ENCODE measurements around the gene COLEC11. TPM values are rescaled to one million over a fixed set of nuclear protein-coding genes. Genes with fewer than 3 reads are reported as not detected.
A peak's percentile ranks its signal among the peaks of the same experiment; 100 is the strongest.

The COLEC11 gene
- total and polyA plus RNA-seq, 12 donors, result 16.8 to 155 (median 69.3) TPM

- TF ChIP-seq POLR2A (IDR thresholded peaks at IDR 0.05), result no peak
- TF ChIP-seq CTCF (IDR thresholded peaks at IDR 0.05), result no peak
- Histone ChIP-seq H3K4me1 (replicated peaks in 1 of 2) (no peaks in the 10 kb centered on the region), H3K36me3 (replicated peaks in 1 of 2) (no peaks in the 10 kb centered on the region), H3K9me3 (replicated peaks in 1 of 3) (no peaks in the 10 kb centered on the region), H3K27me3 (no peaks in the 10 kb centered on the region), H3K27ac (no peak overlapping the region), H3K4me3 (no peak overlapping the region)
- no peak for DNase-seq
- intact Hi-C loops (cut with DNase I), result no loop called here
- 65 to 88% (median 80%) methylated on average over 5 of the region's 5 CpGs for WGBS, 4 donors
Measured at GRCh38 chr2:3620834-3621233, 25.9 kb downstream of the COLEC11 start.

DNA sequence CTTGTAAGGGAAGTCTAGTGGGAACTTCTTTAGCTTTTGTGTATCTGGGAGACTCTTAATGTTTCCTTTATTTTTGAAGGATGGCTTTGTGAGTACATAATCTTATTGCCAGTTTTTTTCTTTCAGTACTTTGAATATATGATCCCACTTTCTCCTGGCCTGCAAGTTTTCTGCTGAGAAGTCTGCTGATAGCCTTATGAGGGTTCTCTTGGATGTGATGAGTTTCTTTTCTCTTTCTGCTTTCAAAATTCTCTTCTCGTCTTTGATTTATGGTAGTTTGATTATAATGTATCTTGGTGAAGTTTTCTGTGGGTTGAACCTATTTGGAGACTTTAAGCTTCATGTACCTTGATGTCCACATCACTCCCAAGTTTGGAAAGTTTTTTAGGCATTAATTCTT is 28.1 kb downstream of the COLEC11 start:
- Histone ChIP-seq H3K27me3 (no peaks in the 10 kb centered on the region), H3K9me3 (replicated peaks in 1 of 3) (no peaks in the 10 kb centered on the region), H3K4me3 (no peak overlapping the region), H3K36me3 (replicated peaks in 1 of 2) (no peaks in the 10 kb centered on the region), H3K4me1 (replicated peaks in 1 of 2) (no peaks in the 10 kb centered on the region), H3K27ac (no peak overlapping the region)
- intact Hi-C loops (cut with DNase I), result no loop called here
- DNase-seq, result no peak
- TF ChIP-seq POLR2A (IDR thresholded peaks at IDR 0.05) (no peak), CTCF (IDR thresholded peaks at IDR 0.05) (no peak)
- WGBS, 4 donors, result 52 to 95% (median 79%) methylated on average over 1 of the region's 1 CpG

DNA sequence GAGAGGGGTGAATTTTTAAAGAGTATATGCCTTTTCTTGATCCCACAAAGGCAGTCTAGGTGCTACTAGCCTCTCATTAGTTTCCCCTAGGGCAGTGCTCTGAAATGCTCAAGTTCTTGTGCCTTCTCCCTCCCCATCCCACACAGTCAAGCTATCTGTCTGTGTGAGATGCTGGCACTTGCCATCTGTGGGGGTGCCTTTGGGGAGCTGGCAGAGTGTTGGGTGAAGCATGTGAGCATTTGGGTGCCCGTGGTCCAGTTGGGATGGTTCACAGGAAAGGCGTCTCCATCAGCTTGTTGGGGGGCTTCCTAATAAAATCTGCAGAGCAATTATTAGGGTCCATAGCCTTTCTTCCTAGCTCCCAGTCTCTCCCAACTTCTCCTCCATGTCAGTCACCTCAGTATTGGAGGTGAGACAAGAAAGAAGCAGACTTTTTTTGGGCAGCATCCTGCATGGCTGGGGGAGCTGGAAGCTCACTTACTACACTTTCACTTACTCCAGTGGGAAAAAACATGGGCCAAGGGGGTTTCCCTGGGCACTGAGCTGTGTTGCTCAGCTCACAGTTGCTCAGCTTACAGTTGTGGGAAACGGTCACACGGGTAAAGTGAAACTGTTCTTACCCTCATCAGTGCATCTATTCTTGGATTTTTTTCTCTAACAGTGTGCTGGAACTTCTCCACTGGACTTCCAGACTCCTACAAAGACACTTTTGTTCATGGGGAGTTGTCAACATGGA is 29.3 kb downstream of the COLEC11 start:
- intact Hi-C loops (cut with DNase I), result no loop called here
- no peaks in the 10 kb centered on the region for H3K27me3 ChIP-seq
- H3K36me3 ChIP-seq (replicated peaks in 1 of 2), result no peaks in the 10 kb centered on the region
- DNase-seq, result peak in 3 of 7 donors; percentile 7 to 23 (median 8)
- TF ChIP-seq CTCF (IDR thresholded peaks at IDR 0.05) (no peak), POLR2A (IDR thresholded peaks at IDR 0.05) (no peak)
- WGBS, 4 donors, result 71 to 83% (median 77%) methylated on average over 4 of the region's 4 CpGs
- no peak overlapping the region for H3K4me3 ChIP-seq
- no peaks in the 10 kb centered on the region for H3K4me1 ChIP-seq (replicated peaks in 1 of 2)
- H3K9me3 ChIP-seq (replicated peaks in 1 of 3), result no peaks in the 10 kb centered on the region
- no peak overlapping the region for H3K27ac ChIP-seq

GRCh38 chr2:3625186-3625585 is 30.3 kb downstream of the COLEC11 start:
- no peak for TF ChIP-seq POLR2A (IDR thresholded peaks at IDR 0.05)
- TF ChIP-seq CTCF (IDR thresholded peaks at IDR 0.05), result no peak
- Histone ChIP-seq H3K36me3 (replicated peaks in 1 of 2) (no peaks in the 10 kb centered on the region), H3K27me3 (no peaks in the 10 kb centered on the region), H3K9me3 (replicated peaks in 1 of 3) (no peaks in the 10 kb centered on the region), H3K4me3 (no peak overlapping the region), H3K27ac (peak overlapping the region in 1 of 5 donors; percentile 22), H3K4me1 (replicated peaks in 1 of 2) (no peaks in the 10 kb centered on the region)
- peak in 3 of 7 donors; percentile 9 to 24 (median 12) for DNase-seq
- WGBS, 4 donors, result 90 to 96% (median 90%) methylated on average over 7 to 8 of the region's 8 CpGs
- intact Hi-C loops (cut with DNase I), result no loop called here

All from adrenal gland (tissue), 12 donors.